Hematopoietic multipotent progenitor cell treated with erythropoietin and hydrocortisone succinate and interleukin-3 and kit ligand, for 4 days (in vitro differentiated cells): ENCODE data around the gene VWA3B.
"Not testable (repeated sequence)": the region's sequence is repeated elsewhere in the genome, so short reads cannot be mapped to it uniquely, and the experiment has no call there.

ENCODE experiments used
- DNase-seq: peaks from one replicate; pipeline ENCODE4 v3.0.0-alpha.2; 2015

VWA3B gene

DNA sequence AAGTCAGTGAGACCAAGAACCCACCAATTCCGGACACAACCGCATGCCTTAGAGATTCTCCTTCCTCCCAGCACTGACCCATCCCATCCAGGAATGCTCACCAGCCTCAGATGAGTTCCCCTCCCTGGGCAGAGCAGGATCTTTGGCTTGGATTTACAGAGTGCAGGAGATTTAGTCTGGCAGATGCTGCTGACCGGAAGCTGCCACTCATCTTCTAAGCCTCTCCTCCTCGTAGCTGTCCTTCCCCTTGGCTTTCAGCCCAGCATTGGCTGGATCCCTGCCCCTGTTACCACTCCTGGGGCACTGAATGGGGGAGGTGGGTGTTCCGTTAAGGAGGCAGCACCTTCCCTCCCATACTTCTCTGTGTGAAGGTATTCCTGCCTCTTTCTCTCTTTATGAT, 53.2 kb downstream of the VWA3B start:
- DNase-seq = no peak

- no peak for DNase-seq
Observed at GRCh38 chr2:98142106-98142791, 55.3 kb downstream of the VWA3B start.

DNA sequence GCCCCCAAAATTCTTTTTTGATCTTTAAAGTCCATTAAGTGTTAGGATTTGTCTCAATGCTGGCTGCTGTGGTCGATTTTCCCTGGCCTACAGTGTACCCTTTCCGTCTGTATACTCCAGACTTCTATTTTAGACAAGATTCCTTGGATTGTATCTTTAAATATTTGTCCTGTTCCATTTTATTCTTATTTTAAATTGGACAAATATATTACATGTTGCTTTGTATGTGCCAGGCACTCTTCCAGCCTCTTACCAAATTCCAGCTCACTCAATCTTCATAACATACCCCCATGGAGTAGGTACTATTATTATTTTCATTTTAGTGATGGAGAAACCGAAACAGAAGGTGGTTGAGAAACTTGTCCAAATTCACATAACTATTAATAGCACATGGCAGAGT, 58.1 kb downstream of the VWA3B start:
- DNase-seq = no peak

DNA sequence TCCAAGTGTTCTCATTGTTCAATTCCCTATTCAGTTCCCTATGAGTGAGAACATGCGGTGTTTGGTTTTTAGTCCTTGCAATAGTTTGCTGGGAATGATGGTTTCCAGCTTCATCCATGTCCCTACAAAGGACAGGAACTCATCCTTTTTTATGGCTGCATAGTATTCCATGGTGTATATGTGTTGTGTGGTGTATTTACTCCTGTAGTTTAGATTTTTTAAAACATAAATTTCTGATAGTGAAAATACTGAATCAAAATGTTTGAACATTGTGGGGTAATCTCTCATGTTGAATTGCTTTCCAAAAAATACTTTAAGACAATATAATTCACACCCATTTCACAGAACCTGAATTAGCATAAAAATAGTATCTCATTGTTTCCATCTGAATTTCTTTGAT, 60.9 kb downstream of the VWA3B start:
- DNase-seq = not testable (repeated sequence)

- no peak for DNase-seq
Observed at GRCh38 chr2:98148595-98149332, 61.8 kb downstream of the VWA3B start.

DNA sequence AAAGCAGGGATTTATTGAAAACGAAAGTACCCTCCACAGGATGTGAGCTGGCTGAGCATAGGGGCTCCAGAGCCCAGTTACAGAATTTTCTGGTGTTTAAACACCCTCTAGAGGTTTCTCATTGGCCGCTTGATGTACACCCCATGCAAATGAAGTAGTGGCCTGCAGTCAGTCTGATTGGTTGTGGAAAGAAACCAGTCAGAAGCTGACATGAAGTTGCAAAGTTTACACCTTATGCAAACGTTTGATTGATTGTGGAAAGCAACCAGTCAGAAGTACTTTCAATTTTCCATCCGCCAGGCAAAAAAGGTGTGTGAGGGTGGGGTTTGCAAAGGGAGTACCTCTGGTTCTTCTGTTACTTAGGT, 62.3 kb downstream of the VWA3B start:
- DNase-seq = peak; percentile 57

- DNase-seq = no peak
Observed at GRCh38 chr2:98153481-98153880, 66.5 kb downstream of the VWA3B start.

DNA sequence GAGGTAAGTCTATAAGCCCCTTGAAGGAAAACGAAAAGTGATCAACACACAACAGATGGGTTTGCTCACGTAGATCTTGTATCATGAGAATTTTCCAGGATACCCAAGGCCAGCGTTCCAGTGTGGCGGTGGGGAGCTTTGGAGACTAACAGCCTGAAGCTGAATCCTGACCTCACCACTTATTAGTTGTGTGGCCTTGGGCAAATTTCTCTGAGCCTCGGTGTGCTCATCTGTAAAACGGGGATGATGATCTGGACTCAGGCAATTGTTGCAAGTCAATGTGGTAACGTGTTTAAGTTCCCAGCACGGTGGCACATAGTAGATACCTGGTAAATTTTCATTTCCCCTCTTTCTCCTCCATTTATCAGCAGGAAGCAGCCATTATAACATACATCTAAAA, 68.3 kb downstream of the VWA3B start:
- DNase-seq = no peak

DNA sequence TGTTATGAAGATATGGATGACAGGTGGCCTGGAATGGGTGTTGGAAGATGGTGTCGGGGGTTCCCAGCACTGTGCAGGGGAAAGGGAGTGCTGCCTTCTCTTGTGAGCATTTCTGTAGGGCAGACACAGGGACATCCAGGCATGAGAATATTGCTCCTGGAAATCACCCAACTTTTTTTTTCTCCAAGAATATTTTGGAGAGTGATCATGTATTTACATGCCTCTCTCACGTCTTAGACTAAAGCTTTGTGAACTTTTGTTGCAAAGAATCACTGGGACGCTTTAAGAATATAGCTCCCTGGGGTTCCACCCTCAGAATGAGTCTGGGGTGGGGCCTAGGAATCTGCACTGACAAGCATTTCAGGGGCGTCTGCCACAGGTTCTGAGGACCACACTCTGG, 68.7 kb downstream of the VWA3B start:
- DNase-seq = no peak

DNA sequence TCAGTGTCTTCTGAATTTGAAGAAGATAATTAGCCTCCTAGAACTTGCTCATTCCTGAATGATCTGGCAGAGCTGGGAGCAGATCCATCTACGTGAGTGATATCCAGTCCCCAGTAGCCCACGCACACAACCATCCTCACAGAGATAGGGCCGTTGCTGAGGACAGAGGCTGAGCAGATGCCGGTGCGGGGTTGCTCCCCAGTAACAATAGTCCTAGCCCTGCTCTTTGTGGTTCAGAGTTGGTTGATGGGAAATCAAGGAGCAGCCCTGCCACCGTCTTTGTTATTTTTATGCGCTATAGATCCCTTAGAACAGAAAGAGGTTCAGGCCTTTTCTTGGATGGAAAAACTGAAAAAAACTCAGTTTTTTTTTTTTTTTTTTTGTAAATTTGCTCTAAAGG, 69.3 kb downstream of the VWA3B start:
- DNase-seq = no peak

GRCh38 chr2:98157557-98157956, 70.6 kb downstream of the VWA3B start:
- no peak for DNase-seq

GRCh38 chr2:98158305-98158704, 71.3 kb downstream of the VWA3B start:
- DNase-seq = no peak

GRCh38 chr2:98160554-98160953, 73.6 kb downstream of the VWA3B start:
- no peak for DNase-seq

DNA sequence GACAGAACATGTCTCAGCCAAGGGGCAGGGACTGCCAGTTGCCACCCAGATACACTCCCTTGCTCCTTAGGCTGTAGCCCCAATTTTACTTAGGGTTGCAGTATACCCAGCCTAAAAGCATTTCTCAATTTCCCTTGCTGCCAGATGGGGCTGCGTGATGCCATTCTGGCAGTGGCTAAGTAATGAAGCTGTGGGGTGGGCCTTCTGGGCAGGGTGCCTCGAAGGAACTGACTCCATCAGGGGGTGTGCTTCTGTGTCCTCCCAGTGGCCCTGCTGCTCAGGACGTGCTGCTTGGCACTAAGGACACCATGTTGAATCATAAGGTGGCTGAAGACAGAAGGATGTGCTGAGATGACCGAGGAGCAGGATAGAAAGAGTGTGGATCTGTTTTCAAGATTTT, 74.2 kb downstream of the VWA3B start:
- DNase-seq = no peak

GRCh38 chr2:98164256-98164655, 77.3 kb downstream of the VWA3B start:
- no peak for DNase-seq

GRCh38 chr2:98165516-98166071, 78.6 kb downstream of the VWA3B start:
- DNase-seq = no peak

DNA sequence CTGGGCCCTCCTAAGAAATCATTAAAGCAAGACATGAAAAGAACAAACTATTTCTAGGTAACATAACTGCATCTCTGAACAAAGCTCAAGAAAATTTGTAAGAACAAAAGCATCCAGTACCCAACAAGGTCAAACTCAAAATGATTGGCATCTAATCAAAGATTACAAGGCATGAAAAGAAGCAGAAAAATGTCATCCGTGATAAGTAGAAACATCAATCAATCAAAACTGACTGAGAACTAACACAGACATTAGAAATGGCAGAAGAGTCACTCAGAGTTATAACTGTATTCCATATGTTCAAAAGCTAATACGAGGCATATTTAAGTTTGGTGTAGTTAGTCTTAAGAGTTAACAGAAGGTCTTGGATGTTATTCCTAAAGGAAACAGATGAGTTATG, 80.9 kb downstream of the VWA3B start:
- no peak for DNase-seq

DNA sequence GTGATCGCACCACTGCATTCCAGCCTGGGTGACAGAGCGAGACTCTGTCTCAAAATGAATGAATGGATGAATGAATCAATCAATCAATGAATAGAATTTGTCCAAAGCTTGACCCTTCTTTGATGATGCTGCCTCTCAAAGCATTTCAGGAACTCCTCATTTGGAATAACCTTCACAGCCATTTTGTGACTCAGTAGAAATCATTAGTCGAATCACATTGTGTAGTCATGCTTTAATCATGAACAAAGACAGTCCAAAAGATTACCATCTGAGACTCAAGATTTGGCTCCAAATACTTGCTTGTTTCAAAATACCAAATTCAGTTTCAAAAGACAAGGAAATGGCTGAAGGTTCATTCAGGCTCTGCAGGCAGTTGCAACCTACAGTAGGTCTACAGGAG, 83.1 kb downstream of the VWA3B start:
- no peak for DNase-seq

GRCh38 chr2:98172150-98172765, 85.3 kb downstream of the VWA3B start:
- DNase-seq = no peak

- DNase-seq = peak; percentile 64
Observed at GRCh38 chr2:98172951-98173350, 86.0 kb downstream of the VWA3B start.

DNA sequence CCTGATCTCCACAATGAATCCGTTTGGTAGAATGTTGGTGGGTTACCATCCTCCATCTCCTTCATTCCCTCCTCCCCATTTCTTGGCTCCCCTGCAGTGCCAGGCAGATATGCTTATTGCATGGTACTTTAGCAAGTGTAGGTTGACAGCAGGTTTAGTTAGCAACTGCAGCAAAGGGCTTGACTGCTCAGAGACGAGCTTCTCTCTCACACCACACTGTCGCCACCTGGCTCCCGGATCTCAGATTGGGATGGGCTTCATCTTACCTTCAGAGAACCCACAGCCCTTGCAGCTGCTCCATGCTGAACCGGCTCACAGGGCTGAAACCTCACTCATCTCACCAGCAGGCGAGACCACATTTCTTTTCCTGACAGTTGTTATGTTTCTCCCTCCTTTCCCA, 88.8 kb downstream of the VWA3B start:
- peak; percentile 16 for DNase-seq

- no peak for DNase-seq
Observed at GRCh38 chr2:98177286-98177685, 90.3 kb downstream of the VWA3B start.

DNA sequence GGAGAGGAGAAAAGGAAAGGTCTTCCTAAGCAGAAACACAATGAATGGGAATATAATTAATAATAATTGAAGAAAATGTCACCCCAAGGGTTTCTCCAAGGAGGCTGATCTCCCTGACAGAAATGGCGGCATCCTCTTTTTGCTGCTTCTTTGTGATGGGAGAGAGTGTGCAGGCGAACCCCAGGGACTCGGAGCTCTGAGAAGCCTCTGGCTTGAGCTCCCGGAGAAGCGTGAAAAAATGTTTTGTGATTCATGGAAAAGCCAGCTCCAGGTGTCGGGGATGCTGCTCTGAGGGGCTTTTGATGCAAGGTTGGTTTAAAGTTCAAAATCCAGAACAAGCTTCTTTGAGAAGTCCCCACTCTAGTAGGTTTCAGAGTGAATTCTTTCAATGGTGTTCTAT, 91.0 kb downstream of the VWA3B start:
- no peak for DNase-seq

GRCh38 chr2:98180456-98180855, 93.5 kb downstream of the VWA3B start:
- DNase-seq = no peak
